H9 (cell line): ENCODE measurements around the gene PCARE. TPM values are rescaled to one million over a fixed set of nuclear protein-coding genes. Genes with fewer than 3 reads are reported as not detected.

Experiments used
- DNase-seq: peaks from one replicate; pipeline ENCODE4 v3.0.0-alpha.2; 2017
- H2AFZ ChIP-seq: one replicate; pipeline ENCODE4 v1.6.1; 2013; ENCODE audit warnings: mild to moderate bottlenecking, low read length, control low read depth, moderate library complexity
- H2AK5ac ChIP-seq: 2 replicates; pipeline ENCODE4 v1.6.1; 2013; ENCODE audit warnings: low read length, control low read depth, mixed read lengths; ENCODE audit not compliant: insufficient read length
- H2BK120ac ChIP-seq: one replicate; pipeline ENCODE4 v1.6.1; 2013; ENCODE audit warnings: low read depth, mild to moderate bottlenecking, low read length, control low read depth, inconsistent platforms; ENCODE audit not compliant: poor library complexity, severe bottlenecking
- H2BK12ac ChIP-seq: 2 replicates; pipeline ENCODE4 v1.6.1; 2013; ENCODE audit warnings: low read length, control low read depth, mixed read lengths, low read depth; ENCODE audit not compliant: insufficient read length
- H2BK15ac ChIP-seq: 2 replicates; pipeline ENCODE4 v1.6.1; 2013; ENCODE audit warnings: low read depth, low read length, control low read depth
- H2BK20ac ChIP-seq: one replicate; pipeline ENCODE4 v1.6.1; 2013; ENCODE audit warnings: low read depth, mild to moderate bottlenecking, low read length, control low read depth, inconsistent platforms; ENCODE audit not compliant: poor library complexity, severe bottlenecking
- H2BK5ac ChIP-seq: 2 replicates; pipeline ENCODE4 v1.6.1; 2013; ENCODE audit warnings: low read length, control low read depth, mixed read lengths; ENCODE audit not compliant: insufficient read length
- H3K14ac ChIP-seq: 2 replicates; pipeline ENCODE4 v1.6.1; 2013; ENCODE audit warnings: low read length, control low read depth; ENCODE audit not compliant: insufficient read depth
- H3K18ac ChIP-seq: 2 replicates; pipeline ENCODE4 v1.6.1; 2013; ENCODE audit warnings: low read depth, mild to moderate bottlenecking, mixed read lengths, low read length, control low read depth; ENCODE audit not compliant: insufficient read length
- H3K23ac ChIP-seq: 2 replicates; pipeline ENCODE4 v1.6.1; 2013; ENCODE audit warnings: low read length, control low read depth, mixed read lengths, low read depth; ENCODE audit not compliant: insufficient read length
- H3K23me2 ChIP-seq: 2 replicates; pipeline ENCODE4 v1.6.1; 2013; ENCODE audit warnings: low read depth, mild to moderate bottlenecking, mixed read lengths, low read length, control low read depth; ENCODE audit not compliant: insufficient read length, poor library complexity, severe bottlenecking
- H3K27ac ChIP-seq: 2 replicates; pipeline ENCODE4 v1.5.1; 2013; ENCODE audit warnings: low read length, control low read depth, mixed read lengths, low read depth; ENCODE audit not compliant: insufficient read length
- H3K27me3 ChIP-seq: 2 replicates; pipeline ENCODE4 v1.6.1; 2013; ENCODE audit warnings: low read length, control low read depth, inconsistent platforms; ENCODE audit not compliant: insufficient read depth
- H3K4ac ChIP-seq: 2 replicates; pipeline ENCODE4 v1.6.1; 2013; ENCODE audit warnings: low read depth, mild to moderate bottlenecking, control low read depth, inconsistent platforms, low read length, moderate library complexity
- H3K4me1 ChIP-seq: 2 replicates; pipeline ENCODE4 v1.6.1; 2013; ENCODE audit warnings: low read length, control low read depth, inconsistent platforms; ENCODE audit not compliant: insufficient read depth
- H3K4me2 ChIP-seq: 2 replicates; pipeline ENCODE4 v1.6.1; 2013; ENCODE audit warnings: low read length, control low read depth, mixed read lengths; ENCODE audit not compliant: insufficient read length, insufficient read depth
- H3K56ac ChIP-seq: 2 replicates; pipeline ENCODE4 v1.6.1; 2013; ENCODE audit warnings: low read depth, mild to moderate bottlenecking, mixed read lengths, low read length, control low read depth; ENCODE audit not compliant: insufficient read length
- H3K79me1 ChIP-seq: 2 replicates; pipeline ENCODE4 v1.6.1; 2013; ENCODE audit warnings: low read depth, mild to moderate bottlenecking, moderate library complexity, low read length, control low read depth, inconsistent platforms; ENCODE audit not compliant: insufficient read depth, poor library complexity, severe bottlenecking
- H3K79me2 ChIP-seq: 2 replicates; pipeline ENCODE4 v1.6.1; 2013; ENCODE audit warnings: low read length, control low read depth, inconsistent platforms; ENCODE audit not compliant: insufficient read depth
- H3K9ac ChIP-seq: 2 replicates; pipeline ENCODE4 v1.6.1; 2013; ENCODE audit warnings: low read length, control low read depth, mixed read lengths; ENCODE audit not compliant: insufficient read length; ENCODE audit errors: extremely low read depth
- H3K9me3 ChIP-seq: one replicate; pipeline ENCODE4 v1.6.1; 2013; ENCODE audit warnings: low read depth, low read length, inconsistent platforms; ENCODE audit not compliant: control insufficient read depth
- H3T11ph ChIP-seq: one replicate; pipeline ENCODE4 v1.6.1; 2013; ENCODE audit warnings: mild to moderate bottlenecking, low read length, control low read depth, inconsistent platforms
- H4K20me1 ChIP-seq: one replicate; pipeline ENCODE4 v1.6.1; 2013; ENCODE audit not compliant: control insufficient read depth, insufficient read length, insufficient read depth
- H4K5ac ChIP-seq: 2 replicates; pipeline ENCODE4 v1.6.1; 2013; ENCODE audit warnings: low read depth, mild to moderate bottlenecking, mixed read lengths, low read length, control low read depth; ENCODE audit not compliant: insufficient read length
- H4K8ac ChIP-seq: replicated peaks from 2 replicates; pipeline ENCODE4 v1.6.1; 2013; ENCODE audit warnings: low read length, control low read depth, mixed read lengths, low read depth; ENCODE audit not compliant: insufficient read length
- H4K91ac ChIP-seq: 2 replicates; pipeline ENCODE4 v1.6.1; 2013; ENCODE audit warnings: low read depth, mild to moderate bottlenecking, moderate library complexity, mixed read lengths, low read length, control low read depth; ENCODE audit not compliant: insufficient read length
- H3K27ac Mint-ChIP-seq, 3 experiments: 2 replicates in 2 of 3; 3 replicates in 1 of 3; pipeline ENCODE4 v1.8.0; 2020 to 2021; ENCODE audit warnings: mixed read lengths in 3 of 3, mild to moderate bottlenecking in 1 of 3, moderate library complexity in 1 of 3
- H3K27me3 Mint-ChIP-seq: 2 replicates; pipeline ENCODE4 v1.8.0; 2021; ENCODE audit warnings: low read depth, mild to moderate bottlenecking, moderate library complexity, mixed read lengths
- H3K36me3 Mint-ChIP-seq, 3 experiments: 2 replicates in 2 of 3; 3 replicates in 1 of 3; pipeline ENCODE4 v1.8.0; 2020 to 2021; ENCODE audit warnings: low read depth in 3 of 3, mixed read lengths in 3 of 3; ENCODE audit not compliant: insufficient read depth in 1 of 3
- H3K4me1 Mint-ChIP-seq, 2 experiments: 2 replicates each; pipeline ENCODE4 v1.8.0; 2020; ENCODE audit warnings: mixed read lengths in 2 of 2
- H3K4me3 Mint-ChIP-seq, 2 experiments: 2 replicates in 1 of 2; 3 replicates in 1 of 2; pipeline ENCODE4 v1.8.0; 2020 to 2021; ENCODE audit warnings: mild to moderate bottlenecking in 2 of 2, mixed read lengths in 2 of 2, moderate library complexity in 1 of 2
- H3K9me3 Mint-ChIP-seq, 2 experiments: 2 replicates in 1 of 2; 3 replicates in 1 of 2; pipeline ENCODE4 v1.8.0; 2020; ENCODE audit warnings: mild to moderate bottlenecking in 2 of 2, mixed read lengths in 2 of 2, moderate library complexity in 1 of 2
- CTCF ChIP-seq: fragments of 200-600 bp; sonication (generic); conservative IDR thresholded peaks from 3 replicates; pipeline ENCODE4 v1.8.0; 2021; ENCODE audit warnings: antibody characterized with exemption, mild to moderate bottlenecking
- WGBS: extraction: QIAGEN DNeasy Blood & Tissue Kit; methylation state at CpG from one replicate; pipeline ENCODE4 v1.1.7; 2013; ENCODE audit warnings: missing lambda C conversion rate, low lambda C conversion rate, mixed read lengths; ENCODE audit not compliant: insufficient read length; ENCODE audit errors: extremely low coverage; 5-methylcytosine and 5-hydroxymethylcytosine counted together
- total RNA-seq: library from RNA; stranded (reverse); gene quantifications from 2 replicates; pipeline ENCODE4 v1.2.1, GENCODE V29; 2021

The PCARE gene
- total RNA-seq, 1 experiment from 2014 or later: not detected

- H2AFZ ChIP-seq: no peak overlapping the region
- no peak overlapping the region for H3K18ac ChIP-seq
- no peak overlapping the region for H4K8ac ChIP-seq
- no peak overlapping the region for H3K27ac ChIP-seq
- H3K9me3 ChIP-seq: no peaks in the 10 kb centered on the region
- H3K56ac ChIP-seq: no peak overlapping the region
- Mint-ChIP-seq H3K36me3 (peaks cover 3 to 8% (median 5%) of the 10 kb centered on the region in 3 experiments; a peak in 3 of 7 replicates), H3K9me3 (peaks cover 4 to 6% of the 10 kb centered on the region in 2 experiments; a peak in 4 of 5 replicates), H3K27me3 (peaks cover 56% of the 10 kb centered on the region), H3K27ac (no peak overlapping the region), H3K4me3 (no peak overlapping the region), H3K4me1 (peaks cover 3 to 9% of the 10 kb centered on the region in 2 experiments)
- no peak overlapping the region for H4K91ac ChIP-seq
- H3K4ac ChIP-seq: no peak overlapping the region
- H3T11ph ChIP-seq: no peak overlapping the region
- H3K79me1 ChIP-seq: no peaks in the 10 kb centered on the region
- no peak for TF ChIP-seq CTCF
- peaks cover 4% of the 10 kb centered on the region for H3K23me2 ChIP-seq
- no peak overlapping the region for H2BK120ac ChIP-seq
- H2AK5ac ChIP-seq: no peak overlapping the region
- H3K9ac ChIP-seq: no peak overlapping the region
- no peak for DNase-seq
- no peak overlapping the region for H2BK20ac ChIP-seq
- no peak overlapping the region for H3K4me2 ChIP-seq
- no peak overlapping the region for H2BK12ac ChIP-seq
- no peak overlapping the region for H4K5ac ChIP-seq
- no peak overlapping the region for H2BK5ac ChIP-seq
- no peak overlapping the region for H3K23ac ChIP-seq
- WGBS: no CpG with 5 or more reads among the region's 4 CpGs
- no peaks in the 10 kb centered on the region for H3K79me2 ChIP-seq
- H2BK15ac ChIP-seq: no peak overlapping the region
- peaks cover 20% of the 10 kb centered on the region; the same call in 1 of the 2 replicates for H3K27me3 ChIP-seq
- no peaks in the 10 kb centered on the region for H3K4me1 ChIP-seq
- no peaks in the 10 kb centered on the region for H4K20me1 ChIP-seq
- H3K14ac ChIP-seq: no peak overlapping the region
Measured at GRCh38 chr2:29119211-29119610, 44.9 kb upstream of the PCARE start.
